GM12873 (cell line): Measurements from ENCODE around the gene YTHDC1.

Experiments used
- TF ChIP-seq, protein P1 (sequence below): IDR thresholded peaks from 2 replicates; pipeline ENCODE4 v1.5.1; 2012; ENCODE audit warnings: low read depth, mild to moderate bottlenecking, moderate library complexity, low read length, control low read depth; ENCODE audit not compliant: insufficient read depth; ENCODE audit errors: missing control alignments

The YTHDC1 gene

GRCh38 chr4:68337522-68337921, 12.4 kb downstream of the YTHDC1 start:
- TF ChIP-seq, protein P1, sequence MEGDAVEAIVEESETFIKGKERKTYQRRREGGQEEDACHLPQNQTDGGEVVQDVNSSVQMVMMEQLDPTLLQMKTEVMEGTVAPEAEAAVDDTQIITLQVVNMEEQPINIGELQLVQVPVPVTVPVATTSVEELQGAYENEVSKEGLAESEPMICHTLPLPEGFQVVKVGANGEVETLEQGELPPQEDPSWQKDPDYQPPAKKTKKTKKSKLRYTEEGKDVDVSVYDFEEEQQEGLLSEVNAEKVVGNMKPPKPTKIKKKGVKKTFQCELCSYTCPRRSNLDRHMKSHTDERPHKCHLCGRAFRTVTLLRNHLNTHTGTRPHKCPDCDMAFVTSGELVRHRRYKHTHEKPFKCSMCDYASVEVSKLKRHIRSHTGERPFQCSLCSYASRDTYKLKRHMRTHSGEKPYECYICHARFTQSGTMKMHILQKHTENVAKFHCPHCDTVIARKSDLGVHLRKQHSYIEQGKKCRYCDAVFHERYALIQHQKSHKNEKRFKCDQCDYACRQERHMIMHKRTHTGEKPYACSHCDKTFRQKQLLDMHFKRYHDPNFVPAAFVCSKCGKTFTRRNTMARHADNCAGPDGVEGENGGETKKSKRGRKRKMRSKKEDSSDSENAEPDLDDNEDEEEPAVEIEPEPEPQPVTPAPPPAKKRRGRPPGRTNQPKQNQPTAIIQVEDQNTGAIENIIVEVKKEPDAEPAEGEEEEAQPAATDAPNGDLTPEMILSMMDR = no peak

- TF ChIP-seq, protein P1 = no peak
Observed at GRCh38 chr4:68337004-68337403, 12.9 kb downstream of the YTHDC1 start.

DNA sequence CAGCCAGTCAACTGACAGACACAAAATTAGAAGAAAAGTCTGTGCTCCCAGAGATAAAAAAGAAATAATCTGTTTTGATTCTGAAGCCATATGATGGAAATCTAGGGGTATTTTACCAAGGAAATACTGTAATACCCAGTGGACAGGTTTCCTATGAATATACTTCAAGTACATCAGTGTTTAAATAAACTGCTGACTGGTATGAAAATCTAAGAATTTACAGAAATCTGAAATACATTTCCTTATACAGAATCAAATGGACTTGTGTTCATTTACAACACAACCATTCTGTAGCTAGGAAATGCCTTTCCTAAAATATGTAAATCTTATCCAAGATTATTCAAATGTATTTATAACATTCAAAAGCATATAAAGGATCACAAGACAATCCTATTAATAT, 13.4 kb downstream of the YTHDC1 start:
- TF ChIP-seq, protein P1 = no peak

DNA sequence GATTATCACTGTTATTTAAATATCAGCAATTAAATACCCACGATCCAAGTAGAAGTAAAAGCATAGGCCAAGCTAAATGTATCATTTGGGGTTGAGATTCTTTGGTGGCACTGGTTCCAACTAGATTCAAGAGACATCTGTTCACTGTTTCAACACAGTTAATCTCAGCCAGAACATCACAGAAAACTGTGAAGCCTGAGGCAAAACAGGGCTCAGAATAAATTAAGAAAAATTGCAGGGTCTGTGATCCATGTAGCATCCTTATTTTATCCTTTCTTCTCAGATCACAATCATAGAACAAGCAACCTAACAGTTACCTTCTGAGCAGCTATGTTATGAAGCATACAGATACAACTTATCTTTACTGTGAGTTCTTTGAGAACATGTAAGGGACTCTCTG, 23.7 kb downstream of the YTHDC1 start:
- TF ChIP-seq, protein P1 = no peak

DNA sequence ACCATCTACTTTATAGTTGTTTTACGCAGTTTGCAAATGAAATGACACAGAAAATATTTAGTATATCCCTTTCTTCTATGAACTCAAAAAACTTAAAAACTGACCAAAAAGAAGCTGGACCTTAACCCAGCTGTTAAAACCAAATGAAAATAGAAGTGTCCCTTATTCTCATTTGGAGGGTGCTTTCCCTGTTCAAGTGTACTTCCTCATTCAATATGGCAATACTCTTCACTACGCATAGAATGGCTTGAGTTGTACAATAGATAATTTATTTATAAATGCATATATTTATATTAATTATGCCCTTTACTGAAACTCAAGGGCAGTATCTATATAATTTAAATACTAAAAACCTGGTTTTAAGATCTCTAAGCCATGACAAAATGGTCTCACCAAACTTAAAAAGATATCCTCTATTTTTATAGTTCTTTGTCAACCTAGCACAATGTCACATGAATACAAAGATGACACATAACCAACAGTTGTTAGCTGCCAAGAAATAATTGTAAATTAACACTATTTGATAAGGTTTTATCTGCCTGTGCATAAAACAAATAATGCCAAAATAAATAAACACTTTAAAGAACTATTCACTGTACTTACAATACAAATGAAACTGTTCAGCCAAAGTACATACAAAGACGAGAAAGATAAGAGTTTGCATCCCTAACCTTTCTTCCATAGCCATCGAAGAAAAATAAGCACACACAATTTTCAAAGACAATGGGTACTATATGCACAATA, 25.2 kb downstream of the YTHDC1 start:
- TF ChIP-seq, protein P1 = no peak

- TF ChIP-seq, protein P1 = no peak
Observed at GRCh38 chr4:68319040-68319439, 30.9 kb downstream of the YTHDC1 start.

GRCh38 chr4:68316193-68316969, 33.5 kb downstream of the YTHDC1 start:
- TF ChIP-seq, protein P1 = no peak
